A673 (cell line): ENCODE measurements around the gene CIDEA.

Experiments
- EZH2 ChIP-seq: fragments of 200-600 bp; sonication (generic); IDR thresholded peaks from 2 replicates; pipeline ENCODE4 v1.6.1; 2017; ENCODE audit warnings: borderline replicate concordance, low read depth, mild to moderate bottlenecking, mixed read lengths, antibody characterized with exemption, low read length; ENCODE audit not compliant: poor library complexity, severe bottlenecking
- TF ChIP-seq, protein P1 (sequence below): fragments of 300-800, 200-600 bp; sonication (generic); conservative IDR thresholded peaks from 2 replicates; pipeline ENCODE4 v1.5.1; 2017; ENCODE audit warnings: low read depth, mild to moderate bottlenecking, antibody characterized with exemption, low read length, moderate library complexity, mixed read lengths

DNA sequence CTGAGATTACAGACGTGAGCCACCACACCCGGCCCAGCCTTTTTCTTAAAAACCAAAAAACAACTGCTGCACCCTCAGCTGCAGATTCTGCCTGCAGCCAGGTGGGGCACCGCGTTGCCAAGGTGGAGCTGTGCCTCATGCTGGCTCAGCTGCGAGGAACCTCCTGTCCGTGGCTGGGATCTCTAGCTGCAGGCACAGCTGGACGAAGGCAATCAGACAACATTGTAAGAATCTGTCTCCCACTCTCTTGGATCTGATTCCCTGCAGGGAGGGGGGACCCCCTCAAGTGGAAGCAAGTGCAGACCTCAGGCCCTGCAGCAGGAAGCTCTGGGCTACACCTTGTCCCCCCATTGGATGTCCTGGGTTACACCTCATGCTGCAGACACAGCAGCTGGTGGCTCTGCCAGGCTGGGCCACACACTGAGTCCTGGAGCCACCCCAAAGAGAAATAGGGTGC is 24.1 kb downstream of the CIDEA start:
- TF ChIP-seq, protein P1, sequence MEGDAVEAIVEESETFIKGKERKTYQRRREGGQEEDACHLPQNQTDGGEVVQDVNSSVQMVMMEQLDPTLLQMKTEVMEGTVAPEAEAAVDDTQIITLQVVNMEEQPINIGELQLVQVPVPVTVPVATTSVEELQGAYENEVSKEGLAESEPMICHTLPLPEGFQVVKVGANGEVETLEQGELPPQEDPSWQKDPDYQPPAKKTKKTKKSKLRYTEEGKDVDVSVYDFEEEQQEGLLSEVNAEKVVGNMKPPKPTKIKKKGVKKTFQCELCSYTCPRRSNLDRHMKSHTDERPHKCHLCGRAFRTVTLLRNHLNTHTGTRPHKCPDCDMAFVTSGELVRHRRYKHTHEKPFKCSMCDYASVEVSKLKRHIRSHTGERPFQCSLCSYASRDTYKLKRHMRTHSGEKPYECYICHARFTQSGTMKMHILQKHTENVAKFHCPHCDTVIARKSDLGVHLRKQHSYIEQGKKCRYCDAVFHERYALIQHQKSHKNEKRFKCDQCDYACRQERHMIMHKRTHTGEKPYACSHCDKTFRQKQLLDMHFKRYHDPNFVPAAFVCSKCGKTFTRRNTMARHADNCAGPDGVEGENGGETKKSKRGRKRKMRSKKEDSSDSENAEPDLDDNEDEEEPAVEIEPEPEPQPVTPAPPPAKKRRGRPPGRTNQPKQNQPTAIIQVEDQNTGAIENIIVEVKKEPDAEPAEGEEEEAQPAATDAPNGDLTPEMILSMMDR, result no peak
- TF ChIP-seq EZH2, result no peak
